Measurements from ENCODE around the gene SNCAIP. TPM values are rescaled to one million over a fixed set of nuclear protein-coding genes. Genes with fewer than 3 reads are reported as not detected.
A peak's percentile ranks its signal among the peaks of the same experiment; 100 is the strongest.

The SNCAIP gene
- 11.6 TPM for total RNA-seq (ENCODE audit: insufficient read depth, low replicate concordance)

- DNase-seq (ENCODE audit: low spot score), result peak; percentile 61
These were observed at the start of gene SNCAIP for GRCh38 chr5:122311961-122312590. SNCAIP (plus strand) TSS chr5:122312237; CDS start chr5:122391135, 78,898 bp downstream.

GRCh38 chr5:122263352-122264030 lies 48.5 kb upstream of the SNCAIP start:
- peak; percentile 11 for DNase-seq (ENCODE audit: low spot score)

- DNase-seq (ENCODE audit: low spot score), result no peak
These were observed 47.4 kb upstream of the SNCAIP start for GRCh38 chr5:122264610-122265009.

GRCh38 chr5:122267185-122267584 lies 44.9 kb upstream of the SNCAIP start:
- no peak for DNase-seq (ENCODE audit: low spot score)

GRCh38 chr5:122273696-122274095 lies 38.3 kb upstream of the SNCAIP start:
- no peak for DNase-seq (ENCODE audit: low spot score)

- no peak for DNase-seq (ENCODE audit: low spot score)
These were observed 28.4 kb upstream of the SNCAIP start for GRCh38 chr5:122283592-122283991.

- no peak for DNase-seq (ENCODE audit: low spot score)
These were observed 25.5 kb upstream of the SNCAIP start for GRCh38 chr5:122286541-122286940.

- no peak for DNase-seq (ENCODE audit: low spot score)
These were observed 24.9 kb upstream of the SNCAIP start for GRCh38 chr5:122287101-122287500.

- no peak for DNase-seq (ENCODE audit: low spot score)
These were observed 20.8 kb upstream of the SNCAIP start for GRCh38 chr5:122291000-122291901.

GRCh38 chr5:122292332-122292731 lies 19.7 kb upstream of the SNCAIP start:
- DNase-seq (ENCODE audit: low spot score), result peak; percentile 89

GRCh38 chr5:122295138-122295537 lies 16.9 kb upstream of the SNCAIP start:
- no peak for DNase-seq (ENCODE audit: low spot score)

GRCh38 chr5:122296871-122297270 lies 15.2 kb upstream of the SNCAIP start:
- no peak for DNase-seq (ENCODE audit: low spot score)

GRCh38 chr5:122297587-122298298 lies 14.3 kb upstream of the SNCAIP start:
- DNase-seq (ENCODE audit: low spot score), result no peak

GRCh38 chr5:122300374-122300773 lies 11.7 kb upstream of the SNCAIP start:
- DNase-seq (ENCODE audit: low spot score), result no peak

- DNase-seq (ENCODE audit: low spot score), result peak; percentile 85
These were observed 11.0 kb upstream of the SNCAIP start for GRCh38 chr5:122301016-122301415.

- no peak for DNase-seq (ENCODE audit: low spot score)
These were observed 7.4 kb upstream of the SNCAIP start for GRCh38 chr5:122304471-122305215.

GRCh38 chr5:122306461-122306860 lies 5.6 kb upstream of the SNCAIP start:
- DNase-seq (ENCODE audit: low spot score), result no peak

GRCh38 chr5:122310889-122311288 lies 1.1 kb upstream of the SNCAIP start:
- DNase-seq (ENCODE audit: low spot score), result no peak

- DNase-seq (ENCODE audit: low spot score), result peak; percentile 11
These were observed 508 bp upstream of the SNCAIP start for GRCh38 chr5:122311497-122311960.

- peak; percentile 62 for DNase-seq (ENCODE audit: low spot score)
These were observed 762 bp downstream of the SNCAIP start for GRCh38 chr5:122312591-122313406.
